GM21825 (cell line): ENCODE data around the gene FIGLA.
"Not testable (repeated sequence)": the region's sequence is repeated elsewhere in the genome, so short reads cannot be mapped to it uniquely, and the experiment has no call there.

Source experiments
- ATAC-seq: cut with Tn5 transposase; IDR thresholded peaks from one replicate; pipeline ENCODE4 v1.9.1; 2021; ENCODE audit warnings: mild to moderate bottlenecking, moderate library complexity; ENCODE audit not compliant: unreplicated experiment

Gene FIGLA

GRCh38 chr2:70808983-70809958 lies 18.8 kb upstream of the FIGLA start:
- ATAC-seq = no peak

GRCh38 chr2:70807828-70808118 lies 17.3 kb upstream of the FIGLA start:
- no peak for ATAC-seq

GRCh38 chr2:70807102-70807827 lies 16.8 kb upstream of the FIGLA start:
- ATAC-seq = no peak

- no peak for ATAC-seq
Observed at GRCh38 chr2:70806620-70807019, 16.2 kb upstream of the FIGLA start.

- no peak for ATAC-seq
Observed at GRCh38 chr2:70806013-70806412, 15.6 kb upstream of the FIGLA start.

- ATAC-seq = no peak
Observed at GRCh38 chr2:70801607-70802263, 11.3 kb upstream of the FIGLA start.

GRCh38 chr2:70799706-70800105 lies 9.3 kb upstream of the FIGLA start:
- ATAC-seq = no peak

GRCh38 chr2:70797996-70798395 lies 7.6 kb upstream of the FIGLA start:
- not testable (repeated sequence) for ATAC-seq

GRCh38 chr2:70797506-70797905 lies 7.1 kb upstream of the FIGLA start:
- ATAC-seq = no peak

GRCh38 chr2:70796262-70796661 lies 5.8 kb upstream of the FIGLA start:
- no peak for ATAC-seq

- no peak for ATAC-seq
Observed at GRCh38 chr2:70795164-70795995, 4.9 kb upstream of the FIGLA start.

- no peak for ATAC-seq
Observed at GRCh38 chr2:70793450-70793849, 3.0 kb upstream of the FIGLA start.

GRCh38 chr2:70789304-70790135 lies 923 bp downstream of the FIGLA start:
- no peak for ATAC-seq

GRCh38 chr2:70785137-70785911 lies 5.1 kb downstream of the FIGLA start:
- ATAC-seq = no peak

GRCh38 chr2:70784320-70784719 lies 6.1 kb downstream of the FIGLA start:
- no peak for ATAC-seq

GRCh38 chr2:70779911-70780545 lies 10.4 kb downstream of the FIGLA start:
- ATAC-seq = no peak

GRCh38 chr2:70779491-70779890 lies 11.0 kb downstream of the FIGLA start:
- ATAC-seq = no peak

- no peak for ATAC-seq
Observed at GRCh38 chr2:70778676-70779075, 11.8 kb downstream of the FIGLA start.

- ATAC-seq = no peak
Observed at GRCh38 chr2:70777450-70777849, 13.0 kb downstream of the FIGLA start.
